Measurements from ENCODE around the gene SNX33.

Gene SNX33

GRCh38 chr15:75648156-75649000, 666 bp downstream of the SNX33 start:
- no peak for TF ChIP-seq CTCF (IDR thresholded peaks at IDR 0.05)

GRCh38 chr15:75649045-75649761, 1.5 kb downstream of the SNX33 start:
- TF ChIP-seq CTCF (IDR thresholded peaks at IDR 0.05) = no peak

DNA sequence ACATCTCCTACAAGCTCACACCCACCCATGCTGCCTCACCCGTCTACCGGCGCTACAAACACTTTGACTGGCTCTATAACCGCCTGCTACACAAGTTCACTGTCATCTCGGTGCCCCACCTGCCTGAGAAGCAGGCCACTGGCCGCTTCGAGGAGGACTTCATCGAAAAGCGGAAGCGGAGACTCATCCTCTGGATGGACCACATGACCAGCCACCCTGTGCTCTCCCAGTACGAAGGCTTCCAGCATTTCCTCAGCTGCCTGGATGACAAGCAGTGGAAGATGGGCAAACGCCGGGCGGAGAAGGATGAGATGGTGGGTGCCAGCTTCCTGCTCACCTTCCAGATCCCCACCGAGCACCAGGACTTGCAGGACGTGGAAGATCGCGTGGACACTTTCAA, 2.1 kb downstream of the SNX33 start:
- TF ChIP-seq CTCF (IDR thresholded peaks at IDR 0.05) = no peak

- TF ChIP-seq CTCF (IDR thresholded peaks at IDR 0.05) = no peak
These were observed 3.4 kb downstream of the SNX33 start for GRCh38 chr15:75650908-75651809.

DNA sequence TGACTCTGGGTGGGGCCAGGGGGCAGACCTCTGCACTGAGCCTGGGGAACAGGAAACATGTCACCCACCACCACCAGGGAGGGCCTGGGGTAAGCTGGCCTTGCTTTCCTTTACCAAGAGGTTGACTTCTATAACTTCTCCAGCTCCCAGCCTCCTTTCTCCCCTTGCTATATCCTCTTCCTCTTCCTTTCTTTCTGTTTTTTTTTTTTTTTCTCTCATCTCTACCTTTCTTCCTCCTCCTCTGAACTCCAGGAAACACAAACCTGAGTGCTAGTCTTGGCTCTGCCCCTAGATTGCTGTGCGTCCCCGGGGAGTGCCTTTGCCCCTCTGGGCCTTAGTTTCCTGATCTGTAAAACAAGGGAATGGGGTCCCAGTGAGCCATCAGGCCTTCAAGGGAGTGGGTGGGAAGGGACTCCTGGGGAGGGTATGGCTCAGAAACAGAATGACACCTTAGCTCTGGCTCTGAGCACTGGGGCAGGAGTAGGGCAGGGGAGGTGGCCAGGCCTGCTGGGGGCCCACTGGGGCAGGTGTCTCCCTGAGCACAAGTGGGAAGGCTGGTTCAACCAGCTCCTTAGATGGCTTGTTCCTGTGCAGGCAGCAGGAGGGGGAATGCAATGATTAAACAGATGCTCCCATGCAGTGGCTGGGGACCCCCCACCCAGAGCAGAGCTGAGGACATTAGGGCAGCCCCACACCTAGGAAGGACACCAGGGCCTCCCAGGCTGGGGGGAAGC, 4.3 kb downstream of the SNX33 start:
- no peak for TF ChIP-seq CTCF (IDR thresholded peaks at IDR 0.05)

DNA sequence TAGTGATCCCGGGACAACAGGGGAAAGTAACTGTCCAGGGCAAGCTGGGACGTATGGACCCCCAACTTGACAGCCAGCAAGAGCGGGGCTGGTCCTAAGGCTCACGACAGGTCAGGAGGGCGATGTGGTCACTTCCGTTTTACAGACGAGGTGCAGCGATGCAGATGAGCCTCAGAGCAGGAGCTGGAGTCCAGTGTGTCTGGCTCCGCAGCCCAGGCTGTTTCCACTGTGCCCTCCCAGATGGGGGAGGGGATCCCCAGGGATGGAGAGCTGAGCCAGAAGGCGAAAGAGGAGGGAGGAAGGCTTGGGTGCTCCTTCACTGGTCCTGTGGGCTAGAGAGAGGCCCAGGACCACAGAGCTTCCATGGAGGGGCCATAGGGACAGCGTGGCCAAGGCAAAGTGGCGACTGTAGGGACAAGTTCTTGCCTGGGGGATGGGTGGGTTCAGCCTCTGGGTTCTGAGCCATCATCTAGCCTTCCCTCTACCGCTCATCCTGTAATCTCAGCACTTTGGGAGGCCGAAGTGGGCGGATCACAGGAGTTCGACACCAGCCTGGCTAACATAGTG, 5.7 kb downstream of the SNX33 start:
- no peak for TF ChIP-seq CTCF (IDR thresholded peaks at IDR 0.05)

Measured in LNCAP (cell line).